A549 (cell line): ENCODE data around the gene MTRFR.

Source experiments
- CTCF ChIP-seq: fragments of >200 bp; sonication (Bioruptor Twin); formaldehyde crosslinking; IDR thresholded peaks from 3 replicates; pipeline ENCODE4 v1.5.1; 2016
- ELK1 ChIP-seq: fragments of 150-350 bp; IDR thresholded peaks from 2 replicates; pipeline ENCODE4 v1.6.1; 2014; ENCODE audit warnings: low read depth, mild to moderate bottlenecking, low read length
- EP300 ChIP-seq, 2 experiments: fragments of >200 bp; sonication (Bioruptor Twin); formaldehyde crosslinking; IDR thresholded peaks; 2 replicates in 1 of 2; 3 replicates in 1 of 2; pipeline ENCODE4 v1.6.1; 2016 to 2017
- GATA3 ChIP-seq: IDR thresholded peaks from 2 replicates; pipeline ENCODE4 v1.6.1; 2012; ENCODE audit warnings: borderline replicate concordance
- HDAC2 ChIP-seq: fragments of 200-600 bp; sonication (generic); IDR thresholded peaks from 2 replicates; pipeline ENCODE4 v1.6.1; 2016
- POLR2A ChIP-seq: IDR thresholded peaks from 2 replicates; pipeline ENCODE4 v1.6.1; 2012; ENCODE audit warnings: mild to moderate bottlenecking, low read length

- TF ChIP-seq EP300 (IDR thresholded peaks at IDR 0.05) (no peak), HDAC2 (no peak), CTCF (no peak), POLR2A (no peak), GATA3 (no peak), ELK1 (no peak)
Observed at GRCh38 chr12:123254853-123255446, 21.7 kb downstream of the MTRFR start.
